GM21737 (cell line): Measurements from ENCODE around the gene PCDHGB6.
A peak's percentile ranks its signal among the peaks of the same experiment; 100 is the strongest.
"Not testable (repeated sequence)": the region's sequence is repeated elsewhere in the genome, so short reads cannot be mapped to it uniquely, and the experiment has no call there.

Experiments
- ATAC-seq: cut with Tn5 transposase; IDR thresholded peaks from one replicate; pipeline ENCODE4 v1.9.1; 2021; ENCODE audit warnings: mild to moderate bottlenecking, moderate library complexity; ENCODE audit not compliant: unreplicated experiment

Gene PCDHGB6

GRCh38 chr5:141388661-141389060 lies 19.2 kb upstream of the PCDHGB6 start:
- ATAC-seq, result no peak

- ATAC-seq, result no peak
Observed at GRCh38 chr5:141389153-141390042, 18.4 kb upstream of the PCDHGB6 start.

- ATAC-seq, result no peak
Observed at GRCh38 chr5:141392429-141393198, 15.2 kb upstream of the PCDHGB6 start, which contains the start of gene PCDHGA8. Gene PCDHGA8, plus strand, starts transcription at chr5:141392633. Its CDS starts 181 bp downstream, at chr5:141392814.

GRCh38 chr5:141393267-141393666 lies 14.6 kb upstream of the PCDHGB6 start:
- ATAC-seq, result no peak

GRCh38 chr5:141394401-141395187 lies 13.2 kb upstream of the PCDHGB6 start:
- ATAC-seq, result not testable (repeated sequence)

- peak; percentile 88 for ATAC-seq
Observed at GRCh38 chr5:141397756-141398551, 9.9 kb upstream of the PCDHGB6 start, which contains the start of gene PCDHGB5. Gene PCDHGB5, plus strand, starts transcription at chr5:141397947. Its CDS starts 181 bp downstream, at chr5:141398128.

GRCh38 chr5:141398608-141399007 lies 9.2 kb upstream of the PCDHGB6 start:
- ATAC-seq, result no peak

GRCh38 chr5:141399555-141400258 lies 8.1 kb upstream of the PCDHGB6 start:
- ATAC-seq, result no peak

- ATAC-seq, result no peak
Observed at GRCh38 chr5:141402553-141403243, 5.1 kb upstream of the PCDHGB6 start, which contains the start of gene PCDHGA9. Gene PCDHGA9, plus strand, starts transcription at chr5:141402778. Its CDS starts 175 bp downstream, at chr5:141402953.

GRCh38 chr5:141403387-141403786 lies 4.4 kb upstream of the PCDHGB6 start:
- ATAC-seq, result no peak

GRCh38 chr5:141409598-141410306 lies 1.9 kb downstream of the PCDHGB6 start:
- ATAC-seq, result no peak

GRCh38 chr5:141411575-141411974 lies 3.8 kb downstream of the PCDHGB6 start:
- ATAC-seq, result no peak

GRCh38 chr5:141412854-141413539 lies 5.2 kb downstream of the PCDHGB6 start, which contains the start of gene PCDHGA10:
Gene PCDHGA10, plus strand, starts transcription at chr5:141412987. Its CDS starts 189 bp downstream, at chr5:141413176.
- peak; percentile 62 for ATAC-seq

- ATAC-seq, result no peak
Observed at GRCh38 chr5:141413540-141414069, 5.8 kb downstream of the PCDHGB6 start.

- ATAC-seq, result not testable (repeated sequence)
Observed at GRCh38 chr5:141414548-141415274, 6.9 kb downstream of the PCDHGB6 start.

GRCh38 chr5:141415275-141415618 lies 7.4 kb downstream of the PCDHGB6 start:
- not testable (repeated sequence) for ATAC-seq
